PC-3 (cell line): ENCODE results near the gene PRSS23. TPM values are rescaled to one million over a fixed set of nuclear protein-coding genes. Genes with fewer than 3 reads are reported as not detected.

Source experiments
- ATAC-seq: fragments of 200-7000 bp; cut with Tn5 transposase; 2 replicates; pipeline ENCODE4 v1.9.1; 2020; ENCODE audit warnings: mild to moderate bottlenecking, moderate library complexity
- Bru-seq: library from RNA; stranded (reverse); fragments of 400-500 nt; gene quantifications from one replicate; lab custom pipeline; 2021; lab: Mats Ljungman, UMichigan
- BruChase-seq, 2 experiments: library from RNA; stranded (reverse); fragments of 400-500 nt; gene quantifications; one replicate each; lab custom pipeline; 2021; lab: Mats Ljungman, UMichigan
- BruUV-seq: library from RNA; stranded (reverse); fragments of 400-500 nt; replicated peaks from 2 replicates; lab custom pipeline; 2021; lab: Mats Ljungman, UMichigan
- CTCF ChIA-PET: fragments of 300-600 bp; sonication (Branson Sonifier 250); formaldehyde crosslinking; loops from one replicate; lab custom pipeline; 2022; ENCODE audit warnings: antibody characterized with exemption; lab: Charles Lee
- POLR2A ChIA-PET: fragments of 300-600 bp; sonication (Branson Sonifier 250); formaldehyde crosslinking; loops from one replicate; lab custom pipeline; 2022; ENCODE audit warnings: antibody characterized with exemption; ENCODE audit not compliant: unreplicated experiment; lab: Charles Lee
- DNase-seq: peaks from one replicate; pipeline ENCODE4 v3.0.0-alpha.2; 2015
- H2AFZ ChIP-seq: fragments of 300-600 bp; sonication (generic); 2 replicates; pipeline ENCODE4 v1.6.0; 2016; ENCODE audit warnings: antibody characterized with exemption, low read length
- H3F3A ChIP-seq: fragments of 300-600 bp; sonication (generic); one replicate; pipeline ENCODE4 v1.6.0; 2017; ENCODE audit warnings: antibody characterized with exemption, low read length, control low read depth, mild to moderate bottlenecking; ENCODE audit not compliant: unreplicated experiment
- H3K27ac ChIP-seq: fragments of 300-600 bp; sonication (generic); 2 replicates; pipeline ENCODE4 v1.5.1; 2016; ENCODE audit warnings: mild to moderate bottlenecking, low read length
- H3K27me3 ChIP-seq: fragments of 300-600 bp; sonication (generic); 2 replicates; pipeline ENCODE4 v1.6.1; 2016; ENCODE audit warnings: low read length, mixed read lengths
- H3K36me3 ChIP-seq: fragments of 300-600 bp; sonication (generic); 2 replicates; pipeline ENCODE4 v1.6.1; 2016; ENCODE audit warnings: low read depth, mixed run types, low read length, mixed read lengths
- H3K4me1 ChIP-seq: fragments of 300-600 bp; sonication (generic); 2 replicates; pipeline ENCODE4 v1.5.1; 2016; ENCODE audit warnings: low read length; ENCODE audit not compliant: insufficient read depth
- H3K4me2 ChIP-seq: fragments of 300-600 bp; sonication (generic); 2 replicates; pipeline ENCODE4 v1.6.0; 2016; ENCODE audit warnings: low read length
- H3K4me3 ChIP-seq: fragments of 300-600 bp; sonication (generic); 2 replicates; pipeline ENCODE4 v1.5.1; 2016; ENCODE audit warnings: mild to moderate bottlenecking, low read length, mixed read lengths
- H3K79me2 ChIP-seq: fragments of 300-600 bp; sonication (generic); 2 replicates; pipeline ENCODE4 v1.6.1; 2017; ENCODE audit warnings: low read length, mixed read lengths
- H3K9ac ChIP-seq: fragments of 300-600 bp; sonication (generic); 2 replicates; pipeline ENCODE4 v1.6.0; 2016; ENCODE audit warnings: mild to moderate bottlenecking, low read length
- H3K9me2 ChIP-seq: fragments of 300-600 bp; sonication (generic); replicated peaks from 2 replicates; pipeline ENCODE4 v1.6.1; 2016; ENCODE audit warnings: mixed run types, low read length, mixed read lengths
- H3K9me3 ChIP-seq: fragments of 300-600 bp; sonication (generic); 2 replicates; pipeline ENCODE4 v1.6.1; 2016; ENCODE audit warnings: low read length, mixed read lengths
- H4K20me1 ChIP-seq: fragments of 300-600 bp; sonication (generic); 2 replicates; pipeline ENCODE4 v1.6.1; 2016; ENCODE audit warnings: low read length, mixed read lengths
- EZH2 ChIP-seq: fragments of 300-600 bp; sonication (generic); IDR thresholded peaks from one replicate; pipeline ENCODE4 v1.6.1; 2017; ENCODE audit warnings: antibody characterized with exemption, mild to moderate bottlenecking, low read length; ENCODE audit not compliant: unreplicated experiment
- EZH2phosphoT487 ChIP-seq: fragments of 300-600 bp; sonication (generic); IDR thresholded peaks from 2 replicates; pipeline ENCODE4 v1.6.1; 2018; ENCODE audit warnings: mild to moderate bottlenecking, antibody characterized with exemption, low read length, borderline replicate concordance
- intact Hi-C: fragments of 100-400 bp; cut with micrococcal nuclease; formaldehyde crosslinking; loops from 2 replicates; pipeline ENCODE4 v1.9.0; 2023
- long read RNA-seq: library from polyadenylated mRNA; unstranded; transcript quantifications from one replicate; pipeline ENCODE4 v2.0.0, GENCODE V29; 2021; ENCODE audit not compliant: unreplicated experiment
- total RNA-seq: library from RNA; depleted of rRNA; stranded (reverse); fragments of >200 nt; gene quantifications from 2 replicates; pipeline ENCODE4 v1.2.3, GENCODE V29; 2014; rRNA removed
- TF ChIP-seq, protein P1 (sequence below): fragments of 300-600 bp; sonication (generic); conservative IDR thresholded peaks from 2 replicates; pipeline ENCODE4 v1.5.1; 2017; ENCODE audit warnings: antibody characterized with exemption, low read depth, mild to moderate bottlenecking, low read length

Gene PRSS23, protein sequence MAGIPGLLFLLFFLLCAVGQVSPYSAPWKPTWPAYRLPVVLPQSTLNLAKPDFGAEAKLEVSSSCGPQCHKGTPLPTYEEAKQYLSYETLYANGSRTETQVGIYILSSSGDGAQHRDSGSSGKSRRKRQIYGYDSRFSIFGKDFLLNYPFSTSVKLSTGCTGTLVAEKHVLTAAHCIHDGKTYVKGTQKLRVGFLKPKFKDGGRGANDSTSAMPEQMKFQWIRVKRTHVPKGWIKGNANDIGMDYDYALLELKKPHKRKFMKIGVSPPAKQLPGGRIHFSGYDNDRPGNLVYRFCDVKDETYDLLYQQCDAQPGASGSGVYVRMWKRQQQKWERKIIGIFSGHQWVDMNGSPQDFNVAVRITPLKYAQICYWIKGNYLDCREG
- total RNA-seq, result 39.0 and 43.2 TPM in 2 replicates
- percentile 73 among the genes with signal in this experiment for Bru-seq, nascent RNA
- BruChase-seq, experiment 1, labeled RNA remaining after a 6-hour chase, result percentile 65 among the genes with signal in this experiment
- BruChase-seq, experiment 2, labeled RNA remaining after a 2-hour chase, result percentile 78 among the genes with signal in this experiment
- long read RNA-seq, full-length matches to known transcripts, result 452 of 1,143 reads
- long read RNA-seq, partial matches to known transcripts, result 110 of 1,143 reads
- long read RNA-seq, other reads (novel, unspliced or antisense), result 581 of 1,143 reads

DNA sequence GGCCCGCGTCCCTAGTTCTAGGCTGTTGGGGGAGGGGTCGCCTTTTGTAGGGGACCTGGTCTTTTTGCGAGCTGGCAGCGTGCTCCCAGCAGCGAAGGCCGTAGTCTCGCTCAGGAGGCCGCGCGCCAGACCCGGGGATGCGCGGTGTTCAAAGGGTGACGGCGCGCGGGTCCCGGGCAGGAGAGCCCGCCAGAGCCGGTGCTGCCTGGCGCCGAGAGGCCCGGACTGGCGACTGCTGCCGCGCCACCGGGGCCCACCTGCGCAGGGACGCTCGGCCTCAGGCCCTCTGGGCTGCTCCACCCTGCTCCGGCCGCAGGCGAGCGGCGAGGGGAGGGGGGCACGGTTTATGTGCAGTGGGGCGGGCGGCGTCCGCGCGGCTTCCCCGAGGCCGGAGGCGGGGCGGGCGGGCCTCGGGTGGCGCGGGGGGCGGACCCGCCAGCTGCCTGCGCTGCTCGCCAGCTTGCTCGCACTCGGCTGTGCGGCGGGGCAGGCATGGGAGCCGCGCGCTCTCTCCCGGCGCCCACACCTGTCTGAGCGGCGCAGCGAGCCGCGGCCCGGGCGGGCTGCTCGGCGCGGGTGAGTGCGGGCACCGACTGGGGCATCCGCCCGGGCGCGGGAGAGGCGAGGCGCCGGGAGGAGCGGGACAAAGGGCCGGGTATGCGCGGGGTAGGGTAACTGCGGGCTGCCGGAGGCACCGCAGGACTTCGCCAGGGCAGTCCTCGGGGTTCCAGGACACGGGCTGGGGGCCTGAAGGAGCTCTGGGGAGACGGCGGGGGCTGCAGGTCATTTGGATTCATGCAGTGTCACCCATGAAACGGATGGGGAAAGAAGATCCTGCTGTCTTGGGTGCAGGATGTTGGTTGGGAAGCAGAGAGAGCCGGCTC lies at the start of gene PRSS23:
TSS of gene PRSS23 (plus strand) at position 467 of the 884 bp plus-strand sequence. CDS start 7,102 bp downstream, outside the sequence.
- peak; percentile 78 for DNase-seq
- Histone ChIP-seq H3F3A (no peaks in the 10 kb centered on the region), H3K4me1 (peaks cover 40% of the 10 kb centered on the region), H3K4me3 (peak within 1 kb of the TSS; percentile 97), H3K9me3 (no peaks in the 10 kb centered on the region), H3K27ac (peak within 1 kb of the TSS; percentile 66), H3K9ac (peak within 1 kb of the TSS; percentile 92), H3K36me3 (no peaks in the 10 kb centered on the region), H3K79me2 (peaks cover 49% of the 10 kb centered on the region), H2AFZ (peak within 1 kb of the TSS; percentile 49; the same call in 1 of the 2 replicates), H3K4me2 (peak within 1 kb of the TSS; percentile 90), H4K20me1 (no peaks in the 10 kb centered on the region), H3K27me3 (no peaks in the 10 kb centered on the region), H3K9me2 (no peaks in the 10 kb centered on the region)
- TF ChIP-seq, protein P1, sequence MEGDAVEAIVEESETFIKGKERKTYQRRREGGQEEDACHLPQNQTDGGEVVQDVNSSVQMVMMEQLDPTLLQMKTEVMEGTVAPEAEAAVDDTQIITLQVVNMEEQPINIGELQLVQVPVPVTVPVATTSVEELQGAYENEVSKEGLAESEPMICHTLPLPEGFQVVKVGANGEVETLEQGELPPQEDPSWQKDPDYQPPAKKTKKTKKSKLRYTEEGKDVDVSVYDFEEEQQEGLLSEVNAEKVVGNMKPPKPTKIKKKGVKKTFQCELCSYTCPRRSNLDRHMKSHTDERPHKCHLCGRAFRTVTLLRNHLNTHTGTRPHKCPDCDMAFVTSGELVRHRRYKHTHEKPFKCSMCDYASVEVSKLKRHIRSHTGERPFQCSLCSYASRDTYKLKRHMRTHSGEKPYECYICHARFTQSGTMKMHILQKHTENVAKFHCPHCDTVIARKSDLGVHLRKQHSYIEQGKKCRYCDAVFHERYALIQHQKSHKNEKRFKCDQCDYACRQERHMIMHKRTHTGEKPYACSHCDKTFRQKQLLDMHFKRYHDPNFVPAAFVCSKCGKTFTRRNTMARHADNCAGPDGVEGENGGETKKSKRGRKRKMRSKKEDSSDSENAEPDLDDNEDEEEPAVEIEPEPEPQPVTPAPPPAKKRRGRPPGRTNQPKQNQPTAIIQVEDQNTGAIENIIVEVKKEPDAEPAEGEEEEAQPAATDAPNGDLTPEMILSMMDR, result no peak
- TF ChIP-seq EZH2phosphoT487 (no peak), EZH2 (no peak)
- CTCF ChIA-PET, result no interaction called here
- POLR2A ChIA-PET, result interaction anchor here (0.6 to 1.2 kb wide), 4 partner anchors 59 to 334 kb away, joined by 3 to 7 read pairs (median 6); no protein-coding TSS in a partner anchor
- intact Hi-C loops, result loop anchor here (2.0 to 5.0 kb wide), 3 partner anchors 130 to 193 kb away; no protein-coding TSS in a partner anchor
- peak; percentile 68 for ATAC-seq
- BruUV-seq, result no TSS peak

DNA sequence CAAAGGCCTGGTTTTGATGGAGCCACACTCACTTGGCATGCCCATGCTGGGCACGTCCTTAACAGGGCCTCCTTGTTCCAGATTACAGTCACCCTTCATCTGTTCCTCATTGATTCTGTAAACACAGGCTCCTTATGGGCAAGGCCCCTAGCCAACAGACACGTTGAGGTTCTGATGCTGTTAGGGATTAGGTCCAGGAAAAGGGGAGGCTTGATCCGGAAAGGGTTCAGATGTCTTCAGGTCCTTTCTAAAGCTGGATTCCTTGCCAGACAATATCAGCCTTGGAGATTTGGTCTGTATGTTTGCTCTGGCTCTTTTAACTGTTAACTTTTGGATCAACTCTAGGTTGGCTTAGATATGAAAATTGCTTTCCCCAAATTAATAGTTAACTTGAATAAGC lies 46.9 kb upstream of the PRSS23 start:
- Histone ChIP-seq H3K9me2 (no peaks in the 10 kb centered on the region), H3K27me3 (no peaks in the 10 kb centered on the region), H3K4me1 (no peaks in the 10 kb centered on the region), H3K9ac (no peak overlapping the region), H3K27ac (no peak overlapping the region), H4K20me1 (no peaks in the 10 kb centered on the region), H3K79me2 (no peaks in the 10 kb centered on the region), H3K4me2 (no peak overlapping the region), H2AFZ (no peak overlapping the region), H3K9me3 (no peaks in the 10 kb centered on the region), H3K36me3 (no peaks in the 10 kb centered on the region), H3F3A (no peaks in the 10 kb centered on the region), H3K4me3 (no peak overlapping the region)
- TF ChIP-seq EZH2phosphoT487 (no peak), EZH2 (no peak)
- TF ChIP-seq, protein P1, result no peak
- BruUV-seq, result no TSS peak
- intact Hi-C loops, result no loop called here
- DNase-seq, result no peak
- no peak for ATAC-seq
- CTCF ChIA-PET, result no interaction called here
- POLR2A ChIA-PET, result no interaction called here
